22Rv1 (cell line): ENCODE data around the gene PRDM12.

Experiments
- ZFX ChIP-seq: fragments of 450-650 bp; IDR thresholded peaks from 2 replicates; pipeline ENCODE4 v1.6.1; 2017; ENCODE audit warnings: antibody characterized with exemption, borderline replicate concordance
- TF ChIP-seq, protein P1 (sequence below): fragments of 450-650 bp; IDR thresholded peaks from 2 replicates; pipeline ENCODE4 v1.5.1; 2017; ENCODE audit warnings: mild to moderate bottlenecking

DNA sequence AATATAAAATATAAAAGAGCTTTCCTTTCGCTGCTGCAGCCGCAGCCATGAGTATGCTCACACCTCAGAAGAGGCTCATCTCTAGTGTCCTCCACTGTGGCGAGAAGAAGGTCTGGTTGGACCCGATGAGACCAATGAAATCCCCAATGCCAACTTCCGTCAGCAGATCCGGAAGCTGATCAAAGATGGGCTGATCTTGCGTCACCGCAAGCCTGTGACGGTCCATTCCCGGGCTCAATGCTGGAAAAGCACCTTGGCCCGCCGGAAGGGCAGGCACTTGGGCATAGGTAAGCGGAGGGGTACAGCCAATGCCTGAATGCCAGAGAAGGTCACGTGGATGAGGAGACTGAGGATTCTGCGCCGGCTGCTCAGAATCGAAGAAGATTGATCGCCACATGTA lies 12.6 kb upstream of the PRDM12 start:
- TF ChIP-seq, protein P1, sequence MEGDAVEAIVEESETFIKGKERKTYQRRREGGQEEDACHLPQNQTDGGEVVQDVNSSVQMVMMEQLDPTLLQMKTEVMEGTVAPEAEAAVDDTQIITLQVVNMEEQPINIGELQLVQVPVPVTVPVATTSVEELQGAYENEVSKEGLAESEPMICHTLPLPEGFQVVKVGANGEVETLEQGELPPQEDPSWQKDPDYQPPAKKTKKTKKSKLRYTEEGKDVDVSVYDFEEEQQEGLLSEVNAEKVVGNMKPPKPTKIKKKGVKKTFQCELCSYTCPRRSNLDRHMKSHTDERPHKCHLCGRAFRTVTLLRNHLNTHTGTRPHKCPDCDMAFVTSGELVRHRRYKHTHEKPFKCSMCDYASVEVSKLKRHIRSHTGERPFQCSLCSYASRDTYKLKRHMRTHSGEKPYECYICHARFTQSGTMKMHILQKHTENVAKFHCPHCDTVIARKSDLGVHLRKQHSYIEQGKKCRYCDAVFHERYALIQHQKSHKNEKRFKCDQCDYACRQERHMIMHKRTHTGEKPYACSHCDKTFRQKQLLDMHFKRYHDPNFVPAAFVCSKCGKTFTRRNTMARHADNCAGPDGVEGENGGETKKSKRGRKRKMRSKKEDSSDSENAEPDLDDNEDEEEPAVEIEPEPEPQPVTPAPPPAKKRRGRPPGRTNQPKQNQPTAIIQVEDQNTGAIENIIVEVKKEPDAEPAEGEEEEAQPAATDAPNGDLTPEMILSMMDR, result no peak
- TF ChIP-seq ZFX, result no peak
